Activated CD8-positive, alpha-beta memory T cell treated with anti-CD3 and anti-CD28 coated beads for 4 hours (primary cell): Measurements from ENCODE around the gene GTPBP1.

Experiments
- DNase-seq, 2 donors: peaks; one replicate each; pipeline ENCODE4 v3.0.0-alpha.2; 2020; ENCODE audit warnings: low read depth in 2 of 2

Gene GTPBP1

DNA sequence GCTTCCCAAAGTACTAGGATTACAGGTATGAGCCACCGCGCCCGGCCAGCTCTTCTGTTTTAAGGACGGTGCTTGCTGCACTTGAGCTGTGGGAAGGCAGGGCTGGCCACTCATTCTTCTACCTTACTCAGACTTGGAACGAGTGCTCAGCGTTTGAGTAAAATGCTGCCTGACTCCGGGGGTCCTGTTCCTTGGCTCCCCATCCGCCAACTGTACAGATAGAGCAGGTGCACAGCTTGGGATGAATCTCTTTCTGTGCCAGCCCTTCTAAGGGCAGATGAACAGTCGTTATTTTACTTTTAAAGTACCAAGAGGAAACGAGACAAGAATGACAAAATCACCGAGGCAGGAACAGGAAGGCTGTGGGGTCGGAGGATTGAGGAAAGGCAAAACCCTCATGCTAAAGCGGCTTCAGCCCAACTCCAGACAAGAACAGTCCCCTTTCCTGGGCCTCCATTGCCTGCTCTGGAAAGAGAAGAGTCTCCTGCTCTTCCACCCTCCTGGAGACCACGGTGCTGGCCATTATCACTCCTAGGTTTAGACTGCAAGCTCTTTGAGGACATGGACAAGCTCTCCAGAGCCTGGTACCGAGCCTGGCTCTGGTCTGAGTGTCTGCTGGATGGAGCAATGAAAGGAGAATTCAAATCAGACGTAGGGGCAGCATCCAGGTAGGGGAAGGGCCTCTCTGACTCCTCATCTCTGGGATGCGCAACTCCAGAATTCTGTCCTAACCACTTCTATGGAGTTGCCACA, 51.1 kb downstream of the GTPBP1 start:
- no peak for DNase-seq

DNA sequence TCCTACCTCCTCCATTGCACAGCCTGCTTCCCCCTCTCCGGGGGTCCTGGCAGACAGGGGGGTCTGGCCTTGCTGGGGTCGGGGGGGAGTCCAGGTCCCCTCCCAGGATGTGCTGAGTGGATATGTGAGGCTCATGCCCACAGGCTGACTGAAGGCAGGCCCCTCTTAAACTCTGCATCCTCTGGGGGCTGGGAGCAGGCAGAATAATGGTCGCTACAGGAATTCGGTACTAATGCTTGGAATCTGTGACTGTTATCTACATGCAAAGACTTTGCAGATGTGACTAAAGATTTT, 51.7 kb downstream of the GTPBP1 start:
- DNase-seq, result no peak

DNA sequence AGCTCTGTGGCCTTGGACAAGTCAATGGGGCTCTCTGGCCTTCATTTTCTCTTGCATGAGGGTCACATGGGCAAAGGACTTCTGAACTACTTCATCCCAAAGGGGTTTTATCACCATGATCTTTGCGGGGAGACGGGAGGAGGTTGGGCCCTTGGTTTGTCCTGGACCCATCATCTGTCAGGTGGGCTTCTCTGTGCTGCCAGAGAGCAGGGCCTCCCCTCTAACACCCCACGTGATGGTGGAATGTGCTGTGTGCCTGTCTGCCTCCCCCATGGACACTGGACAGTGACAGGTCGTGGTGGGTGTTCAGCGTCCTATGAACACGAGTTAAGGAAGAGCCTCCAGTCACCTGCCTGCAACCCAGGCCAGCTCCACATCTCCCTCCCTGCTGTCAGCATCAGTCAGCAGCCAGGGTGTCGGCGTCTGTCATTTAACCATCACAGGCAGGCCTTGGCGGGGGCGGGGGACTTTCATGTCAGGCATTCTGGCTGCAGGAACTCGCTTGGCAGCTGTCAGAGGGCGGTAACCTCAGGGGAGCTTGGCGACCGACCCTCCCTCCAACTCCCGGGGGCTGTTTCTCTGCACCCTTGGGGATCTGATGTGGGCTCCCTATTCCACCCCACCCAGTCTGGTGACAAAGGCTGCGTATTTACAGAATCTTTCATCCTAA, 52.7 kb downstream of the GTPBP1 start:
- DNase-seq, result peak; percentile 52 to 59

DNA sequence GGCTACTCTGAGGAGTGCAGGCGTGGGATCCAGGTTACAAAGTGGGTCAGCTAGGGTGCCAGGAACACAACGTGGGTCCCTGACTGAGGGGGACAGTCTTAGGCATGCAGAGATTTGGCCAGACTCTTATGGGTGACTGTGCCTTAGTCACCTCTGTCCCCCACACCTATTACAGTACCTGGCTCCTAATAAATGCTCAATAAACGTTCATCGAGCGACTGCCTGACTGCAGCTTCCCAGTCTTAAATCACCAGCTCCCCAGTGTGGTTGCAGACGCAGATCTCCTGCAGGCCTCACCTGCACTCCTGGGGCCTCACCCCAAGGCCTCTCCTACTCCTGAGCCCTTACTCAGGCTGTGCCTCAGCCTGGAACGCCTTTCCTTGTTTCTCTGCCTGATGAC, 53.3 kb downstream of the GTPBP1 start:
- no peak for DNase-seq

DNA sequence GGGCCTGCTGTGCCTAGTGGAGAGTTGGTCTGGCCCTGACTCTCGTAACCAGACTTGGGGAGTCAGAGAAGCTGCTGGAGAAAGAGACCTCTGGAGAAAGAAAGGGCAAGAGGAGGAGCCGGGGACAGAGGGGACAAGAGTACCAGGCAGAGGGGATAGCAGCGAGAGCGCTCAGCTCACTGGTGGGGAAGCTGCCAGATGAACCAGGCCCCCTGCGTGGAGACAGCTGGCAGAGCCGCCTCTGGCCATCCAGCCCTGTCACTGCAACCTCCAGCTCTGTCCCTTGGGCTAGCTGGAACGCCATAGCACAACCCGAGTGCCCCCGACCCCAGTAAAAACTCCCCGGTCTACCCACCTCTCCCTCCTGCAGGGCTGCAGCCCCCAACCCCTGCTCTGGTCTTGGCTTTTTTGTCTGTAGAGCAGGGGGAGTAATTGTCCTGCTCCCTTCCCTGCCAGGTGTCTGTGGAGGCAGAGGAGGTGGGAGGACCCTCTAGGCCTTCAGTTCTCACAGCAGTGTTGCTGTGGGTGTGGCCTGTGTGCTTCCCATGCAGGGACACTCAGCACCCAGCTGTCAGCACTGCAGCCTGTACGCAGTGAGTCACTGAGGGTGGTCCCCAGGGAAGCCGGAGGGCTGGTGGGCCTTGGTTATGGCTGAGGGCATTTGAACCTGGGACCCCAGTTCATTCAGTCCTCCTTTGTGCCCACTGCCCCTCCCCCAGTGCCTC, 54.9 kb downstream of the GTPBP1 start:
- no peak for DNase-seq

DNA sequence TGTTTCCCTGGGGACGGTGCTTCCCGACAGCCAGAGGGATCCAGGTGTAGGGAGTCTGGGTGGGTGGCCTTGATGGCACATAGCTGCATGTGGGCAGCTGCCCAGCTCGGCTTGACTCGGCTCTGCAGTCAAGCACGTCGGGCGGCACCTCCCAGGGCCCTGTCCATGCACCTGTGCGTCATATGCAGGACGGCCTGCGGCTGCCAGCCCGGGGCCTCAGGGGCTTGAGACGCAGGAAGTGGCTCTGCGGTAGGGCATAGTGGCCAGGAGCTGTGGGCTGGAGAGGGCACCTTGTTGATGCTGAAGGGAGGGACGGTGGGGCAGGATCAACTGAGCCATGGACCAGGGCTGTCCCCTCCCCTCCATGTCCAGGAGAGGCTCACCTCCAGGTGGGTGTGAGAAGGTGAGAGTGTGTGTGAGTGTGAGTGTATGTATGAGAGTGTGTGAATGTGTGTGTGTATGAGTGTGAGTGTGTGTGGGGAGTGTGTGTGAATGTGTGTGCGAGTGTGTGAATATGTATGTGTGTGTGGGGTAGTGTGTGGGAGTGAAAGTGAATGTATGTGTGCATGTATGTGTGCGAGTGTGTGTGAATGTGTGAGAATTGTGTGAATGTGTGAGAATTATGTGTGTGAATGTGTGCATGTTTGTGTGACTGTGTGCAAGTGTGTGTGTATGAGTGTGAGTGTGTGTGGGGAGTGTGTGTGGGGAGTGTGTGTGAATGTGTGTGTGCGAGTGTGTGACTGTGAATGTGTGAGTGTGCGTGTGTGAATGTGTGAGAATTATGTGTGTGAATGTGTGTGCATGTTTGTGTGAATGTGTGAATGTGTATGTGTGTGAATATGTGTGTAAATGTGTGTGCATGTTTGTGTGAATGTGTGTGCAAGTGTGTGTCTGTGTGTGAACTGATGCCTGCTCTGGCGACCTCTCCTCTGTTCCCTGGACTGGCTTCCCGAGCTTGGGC, 55.7 kb downstream of the GTPBP1 start:
- DNase-seq, result no peak

DNA sequence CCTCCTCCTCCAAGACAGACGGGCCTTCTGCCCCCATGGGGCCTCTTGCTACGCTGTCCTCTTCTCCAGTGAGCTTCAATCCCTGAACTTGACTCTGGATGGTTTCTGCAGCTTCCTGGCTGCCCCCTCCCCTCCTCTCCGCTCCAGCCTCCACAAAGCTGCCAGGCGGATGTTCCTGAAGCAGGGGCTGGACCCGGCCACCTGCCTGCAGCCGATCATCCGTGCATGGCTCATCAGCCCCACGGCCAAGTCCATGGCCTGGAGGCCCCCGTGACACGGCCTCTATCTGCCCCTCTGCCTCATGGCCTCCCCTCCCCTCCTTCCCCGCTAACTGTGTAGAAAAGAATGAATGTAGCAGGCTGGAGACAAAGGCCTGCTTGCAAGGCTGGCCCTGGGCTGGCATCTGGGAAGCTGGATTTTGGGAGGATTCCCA, 56.8 kb downstream of the GTPBP1 start:
- DNase-seq, result no peak

DNA sequence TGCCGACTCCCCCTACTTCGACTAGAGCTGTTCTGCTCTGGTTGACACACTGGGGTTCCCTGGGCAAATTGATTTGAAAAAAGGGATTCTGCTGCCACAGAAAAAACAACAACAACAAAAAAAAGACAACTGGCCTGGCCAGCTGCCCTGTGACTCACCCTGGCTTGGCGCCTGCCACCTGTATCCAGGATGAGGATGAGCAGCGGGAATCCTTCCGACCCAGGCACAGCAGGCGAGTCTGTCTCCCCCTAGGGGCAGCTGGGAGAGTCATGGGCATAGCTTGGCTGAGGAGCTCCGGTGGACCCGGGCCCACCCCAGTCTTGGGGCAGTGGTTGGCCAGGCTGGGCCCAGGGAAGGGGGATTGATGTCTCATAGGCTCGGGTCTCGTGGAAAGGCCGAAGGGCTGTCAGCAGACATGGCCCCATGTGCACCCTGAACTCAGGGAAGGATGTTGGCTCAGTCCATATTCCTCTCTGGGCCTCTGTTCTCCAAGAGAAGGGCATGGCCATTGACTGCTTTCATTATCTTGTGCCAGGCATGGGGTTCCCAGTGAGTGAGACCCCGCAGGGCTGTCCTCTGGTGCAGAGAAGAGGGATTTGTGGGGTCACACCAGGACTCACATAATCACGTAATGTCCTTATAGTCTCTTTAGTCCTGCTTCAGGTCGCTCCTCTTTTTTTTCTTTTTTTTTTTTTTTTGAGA, 60.5 kb downstream of the GTPBP1 start:
- DNase-seq, result no peak

DNA sequence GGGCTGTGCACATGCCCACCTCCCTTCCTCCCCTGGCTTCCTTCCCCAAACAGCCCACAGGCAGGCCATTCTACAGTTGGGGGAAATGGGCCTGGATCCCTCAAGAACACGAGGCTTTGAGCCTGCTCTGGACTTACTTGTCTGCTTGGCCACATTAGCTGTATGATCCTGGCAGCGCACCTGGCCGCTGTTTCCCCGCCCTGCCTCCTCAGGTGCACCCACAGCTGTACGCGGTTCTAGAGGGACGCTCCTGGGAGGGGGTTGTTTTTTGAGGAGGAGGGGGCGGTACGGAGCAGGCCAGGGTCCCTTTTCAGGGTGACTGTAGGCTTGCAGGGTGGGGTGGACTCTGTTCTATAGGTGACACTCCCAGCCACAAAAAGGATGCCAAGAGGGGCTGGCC, 61.6 kb downstream of the GTPBP1 start:
- no peak for DNase-seq

DNA sequence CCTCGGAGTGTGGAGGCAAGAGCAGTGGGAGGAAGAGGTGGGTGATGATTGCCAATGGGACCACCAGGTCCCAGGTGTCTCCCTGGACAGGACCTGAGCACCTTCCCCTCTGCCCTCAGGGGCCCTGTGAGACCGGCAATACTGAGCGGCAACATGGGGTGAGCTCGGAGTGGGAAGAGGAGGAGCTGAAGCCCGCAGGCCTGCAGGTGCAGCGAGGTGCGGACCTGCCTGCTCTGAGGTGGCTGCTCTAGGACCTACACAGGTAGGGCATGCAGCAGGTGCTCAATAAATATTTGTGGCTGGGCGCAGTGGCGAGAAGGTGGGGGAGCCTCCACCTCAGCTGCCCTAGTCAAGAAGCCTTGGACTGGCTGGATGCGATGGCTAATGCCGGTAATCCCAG, 62.3 kb downstream of the GTPBP1 start:
- no peak for DNase-seq

DNA sequence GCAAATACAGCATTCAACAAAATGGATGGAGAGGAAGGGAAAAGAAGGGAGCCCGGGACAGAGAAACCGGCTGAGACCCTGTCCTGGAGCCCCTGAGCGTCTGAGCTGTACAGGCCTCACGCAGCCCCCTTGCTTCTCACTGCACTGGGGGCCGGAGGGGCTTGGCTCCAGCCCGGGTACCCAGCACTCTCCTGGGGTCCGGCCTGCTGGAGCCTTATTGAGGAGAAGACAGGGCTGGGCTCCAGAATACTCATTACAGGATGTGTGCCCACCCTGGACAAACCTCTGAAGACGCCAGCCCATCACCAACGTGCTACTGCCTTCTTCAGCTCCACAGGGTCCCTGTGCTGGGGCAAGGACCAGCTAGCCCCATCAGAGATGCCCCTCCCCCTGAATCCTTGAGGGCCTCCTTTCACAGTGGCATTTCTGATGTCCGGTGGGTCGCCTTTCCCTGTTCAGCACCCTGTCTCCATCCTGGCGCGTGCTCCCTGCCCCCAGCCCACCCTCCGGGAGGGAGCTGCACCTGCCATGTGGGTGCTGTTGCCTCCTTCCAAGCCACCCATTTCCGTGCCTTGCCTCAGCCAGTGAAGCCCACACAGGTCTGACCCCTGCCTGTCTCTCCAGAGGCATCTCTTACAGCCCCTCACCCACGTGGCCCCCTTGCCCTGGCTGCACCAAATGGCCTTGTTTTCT, 64.7 kb downstream of the GTPBP1 start:
- DNase-seq, result no peak

DNA sequence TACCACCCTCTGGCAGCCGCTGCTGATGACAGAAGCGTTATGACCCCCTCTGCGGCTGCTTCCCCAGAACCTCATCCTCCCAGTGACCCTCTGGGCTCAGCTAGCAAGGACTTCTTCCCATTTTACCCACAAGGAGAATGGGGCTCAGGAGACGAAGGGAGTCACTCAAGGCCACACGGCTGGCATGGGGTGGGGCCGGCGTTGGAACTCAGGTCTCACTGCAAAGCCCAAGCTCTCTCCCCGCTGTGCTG, 66.8 kb downstream of the GTPBP1 start:
- no peak for DNase-seq

DNA sequence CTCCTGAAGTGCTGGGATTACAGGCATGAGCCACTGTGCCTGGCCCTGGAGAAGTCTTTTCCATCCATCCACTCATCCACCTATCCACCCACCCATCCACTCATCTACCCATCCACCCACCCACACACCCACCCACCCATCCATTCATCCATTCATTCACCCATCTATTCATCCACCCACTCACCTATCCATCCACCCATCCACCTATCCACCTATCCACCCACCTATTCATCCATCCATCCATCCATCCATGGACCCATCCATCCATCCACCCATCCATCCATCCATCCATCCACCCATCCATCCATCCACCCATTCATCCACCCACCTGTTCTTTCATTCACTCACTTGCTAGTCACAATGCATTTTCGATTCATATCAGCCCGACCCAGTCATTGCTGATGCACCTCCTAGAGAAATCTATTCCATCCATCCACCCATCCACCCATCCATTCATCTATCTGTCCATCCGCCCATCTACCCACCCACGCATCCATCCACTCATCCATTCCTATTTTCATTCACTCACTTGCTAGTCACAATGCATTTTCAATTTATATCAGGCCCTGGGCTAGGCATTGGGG, 67.7 kb downstream of the GTPBP1 start:
- no peak for DNase-seq

DNA sequence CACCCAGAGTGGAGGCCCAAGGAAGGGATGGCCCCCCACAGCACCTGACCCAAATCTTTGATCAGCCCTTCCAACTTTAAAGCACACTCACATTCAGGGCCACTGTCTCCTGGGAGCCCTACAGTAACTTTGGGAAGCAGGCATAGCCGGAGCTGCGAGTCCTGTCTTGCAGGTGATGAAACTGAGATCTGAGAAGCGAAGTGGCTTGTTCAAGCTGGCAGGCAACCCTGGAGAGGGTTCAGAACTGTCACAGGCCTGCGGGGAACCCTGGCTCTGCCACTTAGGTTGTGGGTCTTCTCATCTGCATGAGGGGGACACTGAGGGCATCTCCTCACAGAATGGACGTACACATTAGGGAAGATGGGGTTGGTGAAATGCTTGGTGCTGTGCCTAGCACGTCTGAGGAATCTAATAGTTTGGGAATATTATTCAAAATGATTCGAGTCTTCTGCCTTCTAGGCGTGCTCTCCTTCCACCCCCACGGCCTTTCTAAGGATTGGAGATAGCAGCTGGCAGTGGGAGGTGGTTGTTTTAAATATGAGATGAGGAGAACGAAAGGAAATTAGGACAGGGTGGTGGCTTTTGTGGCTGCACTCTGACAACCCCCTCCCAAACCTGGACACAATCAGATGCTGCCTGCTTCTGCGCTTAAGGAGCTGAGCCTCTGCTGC, 68.9 kb downstream of the GTPBP1 start:
- DNase-seq, result no peak

DNA sequence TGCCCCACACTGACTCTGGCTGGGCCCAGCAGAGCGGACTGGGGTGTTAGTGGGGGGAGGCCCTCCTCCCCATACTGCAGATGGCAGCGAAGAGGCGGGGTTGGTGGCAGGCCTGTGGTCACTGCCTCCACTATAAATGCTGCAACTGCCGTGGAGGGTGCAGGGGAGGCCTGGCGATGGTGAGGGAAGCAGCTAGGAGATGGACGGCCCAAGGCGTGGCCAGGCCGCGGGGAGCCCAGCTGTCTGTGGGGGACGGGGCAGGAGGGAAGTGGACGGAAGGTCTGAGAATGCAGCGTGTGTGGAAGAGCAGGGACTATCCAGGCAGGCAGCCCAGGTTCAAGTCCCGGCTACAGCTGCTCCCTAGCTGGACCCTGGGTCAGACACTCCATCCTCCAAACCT, 69.9 kb downstream of the GTPBP1 start:
- DNase-seq, result no peak

DNA sequence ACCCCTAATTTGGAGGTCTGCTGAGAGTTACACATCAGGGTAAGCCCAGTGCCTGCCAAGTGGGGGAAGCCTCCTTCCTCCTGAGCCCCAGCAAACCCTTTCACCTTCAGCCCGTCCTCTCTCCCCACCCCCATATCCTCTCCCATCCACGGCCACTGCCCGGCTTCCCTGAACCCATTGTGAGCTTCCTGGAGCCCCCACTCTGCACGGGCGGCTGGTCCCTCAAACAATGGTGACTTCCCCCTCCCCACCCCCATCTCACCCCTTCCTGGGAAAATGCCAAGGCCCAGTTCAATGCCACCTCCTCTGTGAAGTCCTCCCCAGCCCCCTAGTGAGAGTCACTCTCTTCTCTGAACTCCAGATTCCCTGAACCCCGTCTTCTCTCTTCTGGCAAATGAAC, 70.3 kb downstream of the GTPBP1 start:
- no peak for DNase-seq

DNA sequence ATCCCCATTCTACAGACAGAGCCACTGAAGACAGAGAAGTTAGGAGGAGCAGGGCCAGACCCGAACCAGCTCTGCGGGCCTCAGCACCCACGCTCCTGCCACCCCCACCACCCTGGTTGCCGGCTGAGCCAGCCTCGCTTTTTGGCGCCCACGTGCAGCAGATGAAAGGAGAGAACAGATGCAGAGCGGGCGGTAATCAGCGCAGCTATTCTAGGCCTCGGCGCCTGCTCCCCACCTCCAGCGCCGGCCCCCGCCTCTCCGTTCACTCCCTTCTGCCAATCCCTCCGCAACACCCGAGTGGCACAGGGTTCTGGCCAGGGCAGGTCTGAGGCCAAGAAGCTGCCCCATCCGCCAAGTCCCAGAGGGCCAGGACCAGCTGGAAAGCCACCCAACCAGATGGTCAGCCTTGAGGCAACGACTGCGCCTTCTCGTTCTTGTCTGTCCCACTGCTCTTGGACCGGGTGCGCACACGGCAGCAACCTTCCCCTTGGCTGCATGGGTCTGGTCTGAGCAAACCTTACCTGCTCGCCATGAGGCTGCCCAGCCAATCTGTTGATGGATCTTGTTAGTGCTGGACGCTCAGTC, 71.4 kb downstream of the GTPBP1 start:
- no peak for DNase-seq

DNA sequence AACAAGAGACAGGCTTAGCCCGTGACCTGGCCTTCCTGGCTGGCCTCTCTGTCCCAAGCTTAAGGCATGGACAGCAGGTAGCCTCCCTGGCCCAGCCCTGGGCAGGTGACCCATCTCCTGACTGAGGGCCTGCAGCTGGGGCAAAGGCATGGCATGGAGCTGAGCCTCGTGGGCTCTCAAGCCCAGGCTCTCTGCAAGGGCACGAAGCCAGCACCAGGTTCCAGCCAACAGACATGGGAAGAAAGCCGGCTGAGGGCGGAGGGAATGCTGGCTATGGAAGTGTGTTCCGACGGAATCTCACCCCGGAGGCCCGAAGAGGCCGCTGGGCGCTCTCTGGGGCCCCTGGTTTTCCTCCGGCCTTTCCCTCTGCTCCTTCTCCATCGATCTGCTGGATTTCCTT, 75.3 kb downstream of the GTPBP1 start:
- DNase-seq, result no peak

DNA sequence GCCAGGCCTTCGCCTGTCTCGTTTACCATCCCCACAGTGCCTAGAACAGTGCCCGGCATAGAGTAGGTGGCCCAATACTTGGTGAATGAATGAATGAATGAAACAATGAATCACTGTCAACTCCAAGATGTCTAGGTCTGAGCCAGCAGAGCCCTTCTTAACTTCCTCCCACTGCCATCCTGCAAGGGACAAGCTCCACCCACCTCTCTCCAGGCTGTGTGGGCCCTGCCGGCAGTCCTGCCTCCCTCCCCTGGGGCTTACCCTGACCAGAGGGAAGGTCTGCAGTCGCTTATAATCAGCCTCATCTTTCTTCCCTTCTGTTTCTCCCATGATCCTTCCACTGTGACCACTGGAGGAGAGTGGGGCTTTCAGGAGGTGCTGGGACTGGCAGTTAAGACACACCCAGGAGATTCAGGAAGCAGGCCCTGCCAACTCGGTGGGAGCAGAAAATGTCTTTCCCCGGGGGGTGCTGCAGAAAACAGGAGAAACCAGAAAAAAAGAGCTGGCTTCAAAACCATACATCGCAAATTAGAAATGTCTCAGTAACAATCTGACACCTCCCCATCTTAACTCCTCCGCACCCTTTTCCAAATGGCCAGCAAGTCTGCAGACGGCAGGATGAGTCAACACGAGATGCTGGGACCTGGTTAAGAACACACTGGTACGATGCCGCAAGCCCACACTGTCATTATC, 76.8 kb downstream of the GTPBP1 start:
- DNase-seq, result no peak
